Prostate gland (tissue), 2 donors: ENCODE results near the gene BANK1. TPM values are rescaled to one million over a fixed set of nuclear protein-coding genes. Genes with fewer than 3 reads are reported as not detected.

Experiments used
- DNase-seq: peaks from one replicate; pipeline ENCODE4 v3.0.0-alpha.2; 2019; ENCODE audit warnings: low spot score
- H3K27ac ChIP-seq, 2 donors: fragments of 200-600 bp; sonication (generic); 2 replicates each; pipeline ENCODE4 v1.5.1; 2017 to 2019
- H3K27me3 ChIP-seq: fragments of 200-600 bp; sonication (generic); replicated peaks from 2 replicates; pipeline ENCODE4 v1.5.1; 2019; ENCODE audit not compliant: insufficient read depth
- H3K36me3 ChIP-seq, 2 donors: fragments of 200-600 bp; sonication (generic); 1 replicate in 1 of 2; 2 replicates in 1 of 2; pipeline versions ENCODE4 v1.5.1 to v1.8.1; 2017 to 2019
- H3K4me1 ChIP-seq: fragments of 200-600 bp; sonication (generic); replicated peaks from 2 replicates; pipeline ENCODE4 v1.5.1; 2019
- H3K4me3 ChIP-seq, 2 donors: fragments of 200-600 bp; sonication (generic); 2 replicates each; pipeline ENCODE4 v1.5.1; 2017 to 2019
- H3K9me3 ChIP-seq: fragments of 200-600 bp; sonication (generic); 2 replicates; pipeline ENCODE4 v1.5.1; 2017
- CTCF ChIP-seq, 4 experiments: fragments of 200-600 bp in 2 of 4; fragments of 450-650 bp in 2 of 4; sonication (generic) in 2 of 4; IDR thresholded peaks; 1 replicate in 3 of 4; 2 replicates in 1 of 4; pipeline ENCODE4 v1.5.1; 2016 to 2019; ENCODE audit warnings: antibody characterized with exemption in 4 of 4, mild to moderate bottlenecking in 2 of 4, moderate library complexity in 2 of 4
- POLR2A ChIP-seq: fragments of 450-650 bp; IDR thresholded peaks from one replicate; pipeline ENCODE4 v1.6.1; 2016; ENCODE audit warnings: antibody characterized with exemption, mild to moderate bottlenecking
- POLR2AphosphoS5 ChIP-seq: sonication (generic); formaldehyde crosslinking; IDR thresholded peaks from one replicate; pipeline ENCODE4 v1.6.1; 2017; ENCODE audit warnings: antibody characterized with exemption
- WGBS: methylation state at CpG from one replicate; pipeline ENCODE4 v1.1.5; 2018; 5-methylcytosine and 5-hydroxymethylcytosine counted together
- intact Hi-C: fragments of 100-400 bp; cut with DNase I; formaldehyde crosslinking; loops from one replicate; pipeline ENCODE4 v1.14.2; 2022
- total RNA-seq, 2 donors: library from RNA; depleted of rRNA; stranded (reverse); fragments of >200 nt; gene quantifications; one replicate each; pipeline ENCODE4 v1.1.0, GENCODE V29; 2016

The BANK1 gene
- total RNA-seq, 2 donors from 2014 or later: 3.3 to 10.3 TPM

- TF ChIP-seq CTCF (IDR thresholded peaks at IDR 0.05) (no peak), POLR2AphosphoS5 (no peak), POLR2A (no peak)
- Histone ChIP-seq H3K36me3 (no peaks in the 10 kb centered on the region), H3K9me3 (no peaks in the 10 kb centered on the region), H3K4me1 (no peaks in the 10 kb centered on the region), H3K4me3 (no peak overlapping the region), H3K27me3 (no peaks in the 10 kb centered on the region), H3K27ac (no peak overlapping the region)
- DNase-seq: no peak
- WGBS: 64% methylated on average over 1 of the region's 1 CpG
- intact Hi-C loops: no loop called here
These were observed 270.6 kb downstream of the BANK1 start for GRCh38 chr4:102061133-102061532.

DNA sequence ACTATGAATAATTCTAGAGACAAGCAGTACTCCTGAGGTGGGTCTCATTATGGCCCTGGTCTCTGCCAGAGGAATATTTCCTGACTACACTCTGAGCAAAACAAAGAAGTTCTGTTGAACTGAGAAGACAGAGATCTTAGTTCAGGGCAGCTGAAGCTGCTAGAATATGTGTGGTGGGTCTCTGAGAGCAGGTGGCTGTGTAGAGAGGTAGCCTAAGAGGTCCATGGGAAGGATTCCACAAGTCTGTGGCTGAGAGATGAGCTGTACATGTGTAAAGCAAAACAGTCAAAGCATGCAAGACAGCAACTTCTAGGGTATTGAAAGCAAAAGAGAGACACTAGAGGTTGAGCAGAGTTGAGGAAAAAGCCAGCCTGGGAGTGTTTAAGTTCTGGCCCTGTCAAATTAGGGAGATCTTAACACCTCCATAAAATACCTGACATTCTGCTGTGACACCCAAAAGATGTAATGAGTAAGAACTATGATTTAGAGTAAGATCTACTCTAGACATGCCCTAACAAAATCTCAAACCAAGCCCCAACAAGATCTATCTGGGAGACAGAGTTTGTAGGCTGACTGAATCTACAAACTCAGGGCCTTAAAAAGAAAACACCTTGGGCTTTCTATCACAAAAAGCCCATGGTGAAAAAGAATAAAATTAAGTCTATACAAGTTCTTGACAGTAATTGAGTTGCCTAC is 274.4 kb downstream of the BANK1 start:
- intact Hi-C loops: no loop called here

GRCh38 chr4:102076622-102077021 is 286.1 kb downstream of the BANK1 start:
- no peak for DNase-seq
- H3K9me3 ChIP-seq: no peaks in the 10 kb centered on the region
- no peaks in the 10 kb centered on the region for H3K27me3 ChIP-seq
- H3K36me3 ChIP-seq: no peaks in the 10 kb centered on the region
- 59% methylated on average over 1 of the region's 1 CpG for WGBS
- H3K4me3 ChIP-seq: no peak overlapping the region
- H3K27ac ChIP-seq: no peak overlapping the region
- H3K4me1 ChIP-seq: no peaks in the 10 kb centered on the region
- intact Hi-C loops: no loop called here
- no peak for TF ChIP-seq POLR2A
- no peak for TF ChIP-seq CTCF (IDR thresholded peaks at IDR 0.05)
- TF ChIP-seq POLR2AphosphoS5: no peak

More for the DNA sequence above, 274.4 kb downstream of the BANK1 start:
- Histone ChIP-seq H3K4me1 (no peaks in the 10 kb centered on the region), H3K27me3 (no peaks in the 10 kb centered on the region), H3K36me3 (no peaks in the 10 kb centered on the region), H3K27ac (no peak overlapping the region), H3K4me3 (no peak overlapping the region), H3K9me3 (no peaks in the 10 kb centered on the region)
- TF ChIP-seq CTCF (IDR thresholded peaks at IDR 0.05) (no peak), POLR2AphosphoS5 (no peak), POLR2A (no peak)
- no peak for DNase-seq

- TF ChIP-seq CTCF (IDR thresholded peaks at IDR 0.05) (no peak), POLR2AphosphoS5 (no peak), POLR2A (no peak)
- WGBS: 85% methylated on average over 2 of the region's 2 CpGs
- H3K9me3 ChIP-seq: no peaks in the 10 kb centered on the region
- H3K4me3 ChIP-seq: no peak overlapping the region
- H3K4me1 ChIP-seq: no peaks in the 10 kb centered on the region
- no peak for DNase-seq
- H3K27me3 ChIP-seq: no peaks in the 10 kb centered on the region
- H3K36me3 ChIP-seq: no peaks in the 10 kb centered on the region
- no peak overlapping the region for H3K27ac ChIP-seq
- intact Hi-C loops: no loop called here
These were observed 289.7 kb downstream of the BANK1 start for GRCh38 chr4:102080184-102080583.
